CD14-positive monocyte (primary cell): Measurements from ENCODE around the gene REXO5. TPM values are rescaled to one million over a fixed set of nuclear protein-coding genes. Genes with fewer than 3 reads are reported as not detected.

Source experiments
- DNase-seq, 3 donors: peaks; one replicate each; pipeline ENCODE4 v3.0.0-alpha.2; 2011 to 2022
- H2AFZ ChIP-seq: 2 replicates; pipeline ENCODE4 v1.6.0; 2012; ENCODE audit warnings: mild to moderate bottlenecking, low read depth, low read length, inconsistent platforms; ENCODE audit not compliant: insufficient read depth, poor library complexity, severe bottlenecking
- H3K27ac ChIP-seq, 2 donors: 1 replicate in 1 of 2; 2 replicates in 1 of 2; pipeline ENCODE4 v1.5.1; 2012 to 2013; ENCODE audit warnings: low read length in 2 of 2, control low read depth in 1 of 2, inconsistent platforms in 1 of 2, low read depth in 1 of 2, mild to moderate bottlenecking in 1 of 2
- H3K27me3 ChIP-seq, 2 donors: one replicate each; pipeline versions ENCODE4 v1.6.0 to v1.6.1; 2011 to 2013; ENCODE audit warnings: low read length in 2 of 2; ENCODE audit not compliant: control insufficient read depth in 2 of 2, insufficient read depth in 2 of 2
- H3K36me3 ChIP-seq, 2 donors: replicated peaks in 1 of 2; 1 replicate in 1 of 2; 2 replicates in 1 of 2; pipeline versions ENCODE4 v1.5.1 to v1.6.1; 2012 to 2013; ENCODE audit warnings: low read length in 2 of 2, control low read depth in 1 of 2, inconsistent platforms in 1 of 2, mild to moderate bottlenecking in 1 of 2; ENCODE audit not compliant: insufficient read depth in 2 of 2, control insufficient read depth in 1 of 2
- H3K4me1 ChIP-seq, 2 donors: 1 replicate in 1 of 2; 2 replicates in 1 of 2; pipeline versions ENCODE4 v1.5.1 to v1.6.1; 2012 to 2013; ENCODE audit warnings: low read length in 2 of 2, control low read depth in 1 of 2, inconsistent platforms in 1 of 2, mild to moderate bottlenecking in 1 of 2, moderate library complexity in 1 of 2; ENCODE audit not compliant: insufficient read depth in 2 of 2, control insufficient read depth in 1 of 2
- H3K4me2 ChIP-seq: replicated peaks from 2 replicates; pipeline ENCODE3; 2012; ENCODE audit warnings: low read length, moderate library complexity, mild to moderate bottlenecking; ENCODE audit not compliant: poor library complexity, severe bottlenecking; ENCODE audit errors: extremely low read depth
- H3K4me3 ChIP-seq, 3 experiments: fragments of 200-600 bp in 1 of 3; sonication (generic) in 1 of 3; replicated peaks in 1 of 3; 1 replicate in 2 of 3; 2 replicates in 1 of 3; pipeline ENCODE4 v1.5.1; 2011 to 2013; ENCODE audit warnings: low read length in 3 of 3, mild to moderate bottlenecking in 3 of 3, control low read depth in 2 of 3, low read depth in 2 of 3, inconsistent platforms in 1 of 3, moderate library complexity in 1 of 3
- H3K79me2 ChIP-seq: 2 replicates; pipeline ENCODE4 v1.6.0; 2012; ENCODE audit warnings: mild to moderate bottlenecking, control low read depth, inconsistent platforms, low read length, moderate library complexity; ENCODE audit not compliant: insufficient read depth
- H3K9ac ChIP-seq: 2 replicates; pipeline ENCODE4 v1.6.0; 2017; ENCODE audit warnings: low read length, mild to moderate bottlenecking; ENCODE audit not compliant: insufficient read depth, poor library complexity, severe bottlenecking
- H3K9me3 ChIP-seq, 2 donors: replicated peaks in 1 of 2; 1 replicate in 1 of 2; 2 replicates in 1 of 2; pipeline versions ENCODE4 v1.5.1 to v1.6.1; 2012 to 2013; ENCODE audit warnings: low read length in 2 of 2, control low read depth in 1 of 2; ENCODE audit not compliant: control insufficient read depth in 1 of 2, insufficient read depth in 1 of 2
- H4K20me1 ChIP-seq: 2 replicates; pipeline ENCODE4 v1.6.0; 2012; ENCODE audit warnings: mild to moderate bottlenecking, low read length, control low read depth, moderate library complexity; ENCODE audit not compliant: insufficient read depth
- H3K27ac Mint-ChIP-seq, 7 donors: one replicate each; pipeline ENCODE4 v1.8.0; 2020; ENCODE audit warnings: mild to moderate bottlenecking in 7 of 7, mixed read lengths in 7 of 7, moderate library complexity in 6 of 7, inconsistent platforms in 2 of 7
- H3K27me3 Mint-ChIP-seq, 3 donors: one replicate each; pipeline ENCODE4 v1.8.0; 2021 to 2022; ENCODE audit warnings: low read depth in 3 of 3, mild to moderate bottlenecking in 3 of 3, mixed read lengths in 3 of 3, moderate library complexity in 3 of 3, inconsistent platforms in 1 of 3
- H3K36me3 Mint-ChIP-seq, 2 donors: one replicate each; pipeline ENCODE4 v1.8.0; 2020; ENCODE audit warnings: mixed read lengths in 2 of 2, inconsistent platforms in 1 of 2, mild to moderate bottlenecking in 1 of 2
- H3K4me1 Mint-ChIP-seq: one replicate; pipeline ENCODE4 v1.8.0; 2020; ENCODE audit warnings: mild to moderate bottlenecking, mixed read lengths
- H3K4me3 Mint-ChIP-seq, 2 donors: one replicate each; pipeline ENCODE4 v1.8.0; 2020; ENCODE audit warnings: mild to moderate bottlenecking in 2 of 2, mixed read lengths in 2 of 2, moderate library complexity in 1 of 2
- H3K9me3 Mint-ChIP-seq, 7 donors: one replicate each; pipeline ENCODE4 v1.8.0; 2020 to 2022; ENCODE audit warnings: mixed read lengths in 7 of 7, mild to moderate bottlenecking in 6 of 7, moderate library complexity in 6 of 7, inconsistent platforms in 2 of 7
- WGBS: methylation state at CpG from one replicate; pipeline ENCODE4 v1.1.5; 2013; ENCODE audit warnings: missing lambda C conversion rate; ENCODE audit not compliant: insufficient coverage; 5-methylcytosine and 5-hydroxymethylcytosine counted together
- intact Hi-C, 2 donors: fragments of 100-400 bp; cut with micrococcal nuclease; formaldehyde crosslinking; loops; one replicate each; pipeline versions ENCODE4 v1.15.0 to v1.15.1; 2023
- polyA plus RNA-seq, 3 donors: library from polyadenylated mRNA; depleted of rRNA in 1 of 3; unstranded in 2 of 3; stranded (reverse) in 1 of 3; fragments of 300-500 nt in 2 of 3; fragments of >200 nt in 1 of 3; fragmentation: Illumina TruSeq in 2 of 3; gene quantifications; 1 replicate in 2 of 3; 2 replicates in 1 of 3; pipeline ENCODE4 v1.2.3, GENCODE V29; 2012 to 2021
- TF ChIP-seq, protein P1 (sequence below): fragments of 200-600 bp; IDR thresholded peaks from one replicate; pipeline ENCODE4 v1.8.0; 2022; ENCODE audit warnings: antibody characterized with exemption, mild to moderate bottlenecking

The REXO5 gene
- polyA plus RNA-seq, 3 donors = 0.52 to 1.4 (median 0.55) TPM

DNA sequence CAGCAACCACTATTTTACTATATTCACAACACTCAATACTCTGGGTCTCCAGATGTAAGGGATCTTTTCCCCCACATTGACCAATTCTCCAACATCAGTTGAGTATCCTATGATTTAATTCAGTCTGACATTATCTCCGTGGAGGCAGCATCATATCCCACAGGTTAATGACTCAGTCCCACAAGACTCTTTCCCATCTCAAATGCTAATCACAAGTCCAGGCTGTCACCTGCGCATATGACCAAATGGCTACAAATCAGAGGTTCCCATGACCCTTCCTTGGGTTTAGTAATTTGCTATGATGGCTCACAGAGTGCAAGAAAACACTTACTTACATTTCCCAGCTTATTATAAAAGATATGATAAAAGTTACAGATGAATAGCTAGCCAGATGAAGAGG is 23.9 kb upstream of the REXO5 start:
- Histone ChIP-seq H3K4me1 (peaks cover 6 to 13% of the 10 kb centered on the region in 2 donors), H3K9ac (no peak overlapping the region), H3K4me3 (no peak overlapping the region), H3K9me3 (no peaks in the 10 kb centered on the region), H2AFZ (no peak overlapping the region), H3K79me2 (no peaks in the 10 kb centered on the region), H3K27me3 (no peaks in the 10 kb centered on the region), H3K36me3 (peaks cover 0 to 12% of the 10 kb centered on the region in 2 donors), H3K27ac (no peak overlapping the region), H4K20me1 (no peaks in the 10 kb centered on the region), H3K4me2 (no peak overlapping the region)
- no peak for DNase-seq
- H3K27ac Mint-ChIP-seq = no peak overlapping the region
- peaks cover 19% of the 10 kb centered on the region in 2 donors for H3K36me3 Mint-ChIP-seq
- peaks cover 11% of the 10 kb centered on the region for H3K4me1 Mint-ChIP-seq
- intact Hi-C loops = no loop called here
- TF ChIP-seq, protein P1, sequence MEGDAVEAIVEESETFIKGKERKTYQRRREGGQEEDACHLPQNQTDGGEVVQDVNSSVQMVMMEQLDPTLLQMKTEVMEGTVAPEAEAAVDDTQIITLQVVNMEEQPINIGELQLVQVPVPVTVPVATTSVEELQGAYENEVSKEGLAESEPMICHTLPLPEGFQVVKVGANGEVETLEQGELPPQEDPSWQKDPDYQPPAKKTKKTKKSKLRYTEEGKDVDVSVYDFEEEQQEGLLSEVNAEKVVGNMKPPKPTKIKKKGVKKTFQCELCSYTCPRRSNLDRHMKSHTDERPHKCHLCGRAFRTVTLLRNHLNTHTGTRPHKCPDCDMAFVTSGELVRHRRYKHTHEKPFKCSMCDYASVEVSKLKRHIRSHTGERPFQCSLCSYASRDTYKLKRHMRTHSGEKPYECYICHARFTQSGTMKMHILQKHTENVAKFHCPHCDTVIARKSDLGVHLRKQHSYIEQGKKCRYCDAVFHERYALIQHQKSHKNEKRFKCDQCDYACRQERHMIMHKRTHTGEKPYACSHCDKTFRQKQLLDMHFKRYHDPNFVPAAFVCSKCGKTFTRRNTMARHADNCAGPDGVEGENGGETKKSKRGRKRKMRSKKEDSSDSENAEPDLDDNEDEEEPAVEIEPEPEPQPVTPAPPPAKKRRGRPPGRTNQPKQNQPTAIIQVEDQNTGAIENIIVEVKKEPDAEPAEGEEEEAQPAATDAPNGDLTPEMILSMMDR = no peak
- peaks cover 0 to 2% (median 0%) of the 10 kb centered on the region in 7 donors for H3K9me3 Mint-ChIP-seq
- H3K4me3 Mint-ChIP-seq = no peak overlapping the region
- WGBS = no CpG with 5 or more reads among the region's 2 CpGs
- peaks cover 0 to 1% (median 0%) of the 10 kb centered on the region in 3 donors for H3K27me3 Mint-ChIP-seq

DNA sequence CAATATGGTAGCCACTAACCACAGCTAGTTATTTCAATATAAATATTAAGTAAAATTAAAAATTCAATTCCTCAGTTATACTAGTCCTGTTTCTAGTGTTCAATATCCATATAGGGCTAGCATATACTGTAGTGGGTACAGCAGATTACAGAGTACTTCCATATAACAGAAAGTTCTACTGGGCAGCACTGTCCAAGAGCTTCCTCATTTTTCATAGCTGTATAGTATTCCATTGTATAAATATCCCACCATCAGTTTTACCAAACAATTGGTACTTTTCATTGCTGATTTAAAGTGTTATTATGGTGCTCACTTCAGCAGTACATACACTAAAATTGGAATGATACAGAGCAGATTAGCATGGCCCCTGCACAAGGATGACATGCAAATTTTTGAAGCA is 22.1 kb upstream of the REXO5 start:
- no peaks in the 10 kb centered on the region for H3K27me3 ChIP-seq
- H3K9me3 ChIP-seq = no peaks in the 10 kb centered on the region
- H4K20me1 ChIP-seq = no peaks in the 10 kb centered on the region
- Mint-ChIP-seq H3K4me3 (no peak overlapping the region), H3K27me3 (peaks cover 0 to 1% (median 0%) of the 10 kb centered on the region in 3 donors), H3K36me3 (peaks cover 15 to 17% of the 10 kb centered on the region in 2 donors), H3K27ac (no peak overlapping the region), H3K4me1 (peaks cover 11% of the 10 kb centered on the region), H3K9me3 (peaks cover 0 to 2% (median 0%) of the 10 kb centered on the region in 7 donors)
- no peak overlapping the region for H3K4me3 ChIP-seq
- peaks cover 6 to 13% of the 10 kb centered on the region in 2 donors for H3K4me1 ChIP-seq
- no peak overlapping the region for H2AFZ ChIP-seq
- H3K36me3 ChIP-seq = peaks cover 0 to 3% of the 10 kb centered on the region in 2 donors
- TF ChIP-seq, protein P1 = no peak
- H3K79me2 ChIP-seq = no peaks in the 10 kb centered on the region
- intact Hi-C loops = no loop called here
- H3K4me2 ChIP-seq = no peak overlapping the region
- H3K9ac ChIP-seq = no peak overlapping the region
- DNase-seq = no peak
- H3K27ac ChIP-seq = no peak overlapping the region
